NCI-H774 (cell line): ENCODE data around the gene CTNND2.

ENCODE experiments used
- DNase-seq: peaks from one replicate; lab custom pipeline; 2025; lab: John Stamatoyannopoulos, UW

The CTNND2 gene

DNA sequence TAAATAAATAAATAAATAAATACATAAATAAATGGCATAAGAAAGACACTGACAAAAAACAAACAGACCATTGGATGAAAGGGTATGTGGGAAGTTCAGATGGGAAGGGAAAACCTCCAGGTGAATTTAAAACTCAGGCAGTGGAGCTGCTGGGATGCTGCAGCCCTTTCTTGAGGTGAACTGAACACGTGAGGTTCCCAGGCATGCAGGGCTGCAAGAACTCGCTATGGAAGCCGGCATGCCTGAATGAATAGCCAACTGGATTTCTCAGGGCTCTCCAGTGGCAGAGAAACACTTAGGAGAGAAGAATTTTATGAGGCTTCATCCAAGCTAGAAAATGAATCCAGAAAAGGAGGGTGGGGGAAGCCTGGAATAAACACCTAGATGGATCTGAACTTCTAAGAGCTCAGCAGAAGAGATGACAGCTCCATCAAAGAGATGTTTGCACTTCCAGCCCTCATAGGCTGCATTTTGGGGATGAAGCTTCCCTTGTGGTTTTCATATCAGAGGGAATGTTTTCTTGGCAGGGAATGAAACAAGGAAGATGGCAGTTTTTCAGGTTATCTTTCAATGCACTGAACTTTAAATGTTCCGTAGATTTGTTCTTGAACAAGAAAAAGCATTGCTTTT lies 919.0 kb downstream of the CTNND2 start:
- no peak for DNase-seq

DNA sequence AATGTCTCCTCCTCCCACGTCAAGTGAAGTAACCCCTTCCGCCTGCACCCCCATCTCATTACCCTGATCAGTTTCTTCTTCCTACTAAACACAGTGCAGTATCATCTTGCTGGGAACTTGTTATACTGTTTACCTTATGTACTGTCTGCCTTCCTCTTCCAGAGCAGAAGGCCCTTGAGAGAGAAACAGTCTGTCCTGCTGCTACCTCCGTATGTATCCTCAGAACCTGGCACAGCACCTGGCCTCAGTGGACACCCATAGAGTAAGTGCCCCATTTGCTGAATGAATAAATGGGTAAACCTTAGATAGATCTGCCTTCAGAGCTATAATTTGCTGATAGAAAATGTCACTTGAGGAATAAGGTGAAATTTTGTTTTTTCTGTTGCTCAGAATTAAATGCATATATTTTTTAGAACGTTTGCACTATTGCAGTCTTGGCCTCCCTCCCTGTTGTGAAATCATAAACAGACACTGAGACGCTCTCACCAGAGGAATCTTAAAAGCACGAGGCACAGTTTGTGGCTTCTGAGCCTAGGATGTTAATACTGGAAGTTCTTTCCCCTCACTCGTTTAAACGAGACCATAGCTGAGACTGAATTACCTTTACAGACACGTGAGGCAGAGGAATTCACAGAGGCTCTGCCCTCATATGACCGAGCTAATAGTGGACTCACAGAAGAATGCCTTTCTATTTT lies 920.1 kb downstream of the CTNND2 start:
- DNase-seq: no peak

DNA sequence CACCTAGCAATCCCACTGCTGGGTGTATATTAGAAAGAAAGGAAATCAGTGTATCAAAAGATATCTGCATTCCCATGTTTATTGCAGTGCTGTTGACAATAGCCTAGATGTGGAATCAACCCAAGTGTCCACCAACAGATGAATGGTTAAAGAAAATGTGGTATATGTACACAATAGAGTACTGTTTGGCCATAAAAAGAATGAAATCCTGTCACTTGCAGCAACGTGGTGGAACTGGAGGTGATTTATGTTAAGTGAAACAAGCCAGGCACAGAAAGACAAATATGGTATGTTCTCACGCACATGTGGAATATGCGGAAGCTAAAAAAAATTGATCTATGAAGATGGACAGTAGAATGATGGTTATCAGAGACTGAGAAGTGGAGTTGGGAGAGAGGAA lies 921.6 kb downstream of the CTNND2 start:
- DNase-seq: no peak

DNA sequence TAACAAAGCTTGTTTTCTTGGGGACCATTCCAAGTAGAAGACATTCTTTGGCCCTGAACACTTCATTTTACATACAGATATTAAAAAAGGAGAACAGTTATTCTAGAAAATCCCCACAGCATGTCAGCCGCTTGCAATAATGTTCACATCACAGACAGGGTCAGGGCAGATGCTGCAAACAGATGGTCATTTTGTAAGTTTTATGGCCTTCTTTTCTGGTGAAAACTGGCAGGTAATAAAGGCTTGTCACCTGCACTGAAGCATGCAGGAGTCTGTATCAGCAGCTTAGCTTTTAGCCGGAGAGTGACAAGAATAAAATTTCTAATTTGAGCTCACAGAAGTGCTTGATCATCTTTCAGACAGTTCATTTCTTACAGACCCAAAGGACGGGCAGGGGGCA lies 922.3 kb downstream of the CTNND2 start:
- DNase-seq: no peak

DNA sequence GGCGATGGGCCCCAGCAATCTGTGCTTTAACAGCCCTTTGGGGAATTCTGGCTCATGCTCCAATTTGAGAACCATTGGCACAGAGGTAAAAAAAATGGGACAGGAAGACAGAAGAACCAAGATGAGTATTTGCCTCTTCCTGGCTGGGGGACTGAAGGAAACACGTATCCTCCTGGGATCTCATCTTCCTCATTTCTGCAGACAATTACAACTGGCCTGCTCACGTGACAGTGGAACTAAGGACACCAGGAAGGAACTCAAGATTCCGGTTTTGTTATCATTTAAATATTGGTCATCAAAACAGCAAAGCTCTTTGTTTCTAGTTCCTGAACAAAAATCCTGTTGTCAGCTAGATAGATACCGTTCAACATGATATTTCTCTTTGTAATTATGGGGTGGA lies 927.2 kb downstream of the CTNND2 start:
- no peak for DNase-seq

DNA sequence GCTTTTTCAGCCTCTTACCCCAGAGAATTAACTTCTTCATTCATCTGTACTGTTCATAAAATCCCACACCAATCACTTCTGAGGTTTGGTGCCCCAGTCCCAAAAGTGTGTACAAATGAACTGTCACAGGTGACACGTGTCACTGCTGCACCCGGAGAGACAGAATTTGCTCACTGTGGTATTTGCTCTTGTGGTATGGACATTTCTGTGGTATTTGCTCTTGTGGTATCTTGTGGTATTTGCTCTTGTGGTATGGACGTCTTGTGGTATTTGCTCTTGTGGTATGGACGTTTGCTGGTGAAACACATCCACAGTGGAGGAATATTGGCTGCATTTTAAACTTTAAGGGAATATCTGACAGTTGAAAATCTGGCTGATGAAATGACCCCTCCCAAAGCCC lies 928.3 kb downstream of the CTNND2 start:
- no peak for DNase-seq

DNA sequence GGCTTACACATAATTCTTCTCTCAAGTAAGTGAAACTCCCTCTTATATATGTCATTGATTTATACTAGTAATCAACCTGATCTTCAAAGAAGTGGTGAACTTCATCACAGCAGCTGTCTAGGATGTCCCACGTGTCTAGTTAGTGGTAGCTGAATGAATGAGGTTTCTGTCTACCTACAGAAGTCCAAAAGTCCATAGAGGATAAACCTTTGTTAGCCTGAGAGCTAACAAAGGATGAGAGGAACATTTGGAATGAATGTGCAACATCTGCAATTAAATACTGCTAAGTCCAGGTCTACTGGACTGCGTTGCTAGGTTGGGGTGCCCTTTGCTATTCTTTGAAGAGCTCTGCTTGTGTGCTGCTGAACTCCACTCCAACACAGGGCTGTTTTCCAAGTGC lies 929.4 kb downstream of the CTNND2 start:
- DNase-seq: no peak

DNA sequence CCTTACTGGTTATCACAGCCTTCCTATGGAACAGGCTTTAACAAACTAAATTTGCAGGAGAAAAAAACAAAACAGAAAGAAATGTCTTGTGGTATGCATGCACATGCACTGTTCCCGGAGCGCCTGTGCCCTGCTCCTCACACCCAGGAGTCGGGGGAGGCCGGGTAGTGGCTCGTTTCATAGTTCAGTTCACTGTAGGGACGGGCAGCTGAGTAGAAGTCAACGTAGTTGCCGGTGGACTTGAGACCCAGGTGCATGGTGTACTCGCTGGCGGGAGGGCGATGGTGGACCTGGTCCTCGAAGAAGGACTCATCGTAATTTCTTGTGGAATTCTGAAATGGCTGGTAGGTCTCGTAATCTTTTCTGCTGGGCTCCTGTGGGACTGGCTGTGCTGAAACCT lies 930.9 kb downstream of the CTNND2 start:
- no peak for DNase-seq

DNA sequence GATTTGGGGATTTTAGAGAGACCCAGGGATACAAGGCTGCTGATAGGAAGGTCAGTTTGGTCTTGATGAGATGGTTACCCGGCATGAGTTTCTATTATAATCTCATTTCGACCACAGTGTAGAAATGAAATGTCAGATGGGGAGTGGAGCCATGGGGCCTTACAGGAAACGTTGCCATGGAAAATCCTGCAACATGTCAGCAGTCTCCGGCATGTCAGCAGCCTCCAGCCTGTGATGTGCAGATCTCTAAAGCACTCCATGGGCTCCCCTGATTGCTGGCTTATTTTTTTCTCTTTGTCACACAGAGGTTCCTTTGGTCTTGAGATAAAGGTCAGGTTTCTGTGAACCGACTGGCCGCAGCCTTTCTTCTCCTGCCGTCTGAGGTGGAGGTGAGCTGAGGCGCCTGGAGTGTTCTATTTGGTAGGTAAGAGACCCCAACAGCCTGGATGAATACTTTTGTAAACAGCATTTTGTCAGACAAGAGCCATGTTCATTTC lies 934.5 kb downstream of the CTNND2 start:
- DNase-seq: no peak

DNA sequence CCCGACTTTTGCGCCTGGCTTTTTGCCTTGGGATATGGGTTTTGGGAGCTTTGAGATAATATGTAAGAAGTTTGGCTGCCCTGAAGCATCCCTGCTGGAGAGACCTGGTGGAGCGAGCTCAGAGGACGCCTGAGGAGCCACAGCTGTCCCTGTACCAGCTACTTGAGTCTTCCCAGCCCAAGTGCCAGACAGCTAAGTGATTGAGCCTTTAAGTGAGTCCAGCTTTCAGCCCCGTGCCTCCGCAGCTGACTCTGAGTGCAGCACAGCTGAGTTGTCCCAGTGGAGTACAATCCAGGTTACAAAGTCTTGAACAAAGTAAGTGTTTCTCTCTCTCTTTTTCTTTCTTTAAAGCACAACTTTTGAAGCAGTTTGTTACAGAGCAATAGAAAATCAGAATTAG lies 939.4 kb downstream of the CTNND2 start:
- no peak for DNase-seq

DNA sequence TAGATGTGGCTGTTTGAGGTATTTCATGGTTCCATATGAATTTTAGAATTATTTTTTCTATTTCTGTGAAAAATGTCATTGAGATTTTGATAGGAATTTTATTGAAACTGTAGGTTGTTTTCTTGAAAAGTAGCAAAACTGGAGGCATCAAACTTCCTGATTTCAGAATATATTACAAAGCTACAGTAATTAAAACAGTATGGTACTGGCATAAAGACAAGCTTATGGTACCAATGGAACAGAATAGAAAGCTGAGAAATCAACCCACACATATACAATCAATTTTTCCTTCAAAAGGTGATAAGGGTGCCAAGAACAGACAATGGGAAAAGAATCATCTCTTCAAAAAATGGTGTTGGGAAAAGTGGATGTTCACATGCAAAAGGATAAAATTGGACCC lies 945.5 kb downstream of the CTNND2 start:
- DNase-seq: no peak

DNA sequence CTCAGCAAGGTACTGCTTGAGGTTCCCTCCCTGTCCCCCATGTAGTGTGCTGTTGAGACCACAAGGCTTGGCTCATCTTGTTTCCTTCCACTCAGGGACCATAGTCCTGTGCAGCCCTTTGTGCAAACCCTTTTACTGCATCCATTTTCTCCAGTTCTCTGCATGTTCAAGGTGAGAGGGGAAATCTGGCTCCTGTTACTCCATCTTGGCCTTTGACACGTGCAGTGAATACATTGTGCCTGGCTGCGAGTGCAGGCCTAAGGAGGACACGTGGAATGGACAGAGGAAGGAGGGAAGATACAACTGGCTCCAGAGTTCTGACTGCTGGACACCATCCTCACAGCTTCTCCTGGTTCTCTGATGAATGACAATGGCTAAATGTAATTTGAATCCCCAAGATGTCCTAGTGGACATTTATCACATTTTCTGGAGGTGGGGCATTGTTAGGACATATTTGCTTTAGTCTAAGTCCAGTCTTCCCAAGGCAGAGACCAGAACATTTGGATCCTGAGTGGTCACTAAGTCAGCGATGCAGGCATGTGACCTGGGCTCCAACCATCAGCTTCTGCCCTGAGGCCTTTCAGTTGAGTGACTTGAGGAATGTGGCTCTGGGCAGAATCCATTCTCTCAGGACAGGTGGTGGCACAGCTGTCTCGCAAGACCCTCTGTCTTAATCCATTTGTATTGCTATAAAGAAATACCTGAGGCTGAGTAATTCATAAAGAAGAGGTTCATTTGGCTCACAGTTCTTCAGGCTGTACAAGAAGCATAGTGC lies 954.2 kb downstream of the CTNND2 start:
- no peak for DNase-seq

DNA sequence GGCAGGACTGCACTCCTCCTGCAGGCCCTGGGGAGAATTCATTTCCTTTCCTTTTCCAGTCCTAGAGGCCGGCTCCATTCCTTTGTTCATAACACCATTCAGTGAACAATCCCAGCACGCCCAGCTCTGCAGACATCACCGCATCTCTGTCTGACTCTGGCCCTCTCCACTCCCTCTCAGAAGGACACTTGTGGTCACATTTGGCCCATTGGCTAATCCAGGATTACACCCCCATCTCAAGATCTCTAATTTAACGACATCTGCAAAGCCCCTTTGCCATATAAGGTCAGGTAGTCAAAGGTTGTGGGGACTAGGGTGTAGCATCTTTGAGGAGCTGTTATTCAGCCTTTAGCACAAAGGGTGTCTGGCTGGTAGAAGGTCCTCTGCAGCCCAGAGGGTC lies 958.2 kb downstream of the CTNND2 start:
- DNase-seq: no peak

DNA sequence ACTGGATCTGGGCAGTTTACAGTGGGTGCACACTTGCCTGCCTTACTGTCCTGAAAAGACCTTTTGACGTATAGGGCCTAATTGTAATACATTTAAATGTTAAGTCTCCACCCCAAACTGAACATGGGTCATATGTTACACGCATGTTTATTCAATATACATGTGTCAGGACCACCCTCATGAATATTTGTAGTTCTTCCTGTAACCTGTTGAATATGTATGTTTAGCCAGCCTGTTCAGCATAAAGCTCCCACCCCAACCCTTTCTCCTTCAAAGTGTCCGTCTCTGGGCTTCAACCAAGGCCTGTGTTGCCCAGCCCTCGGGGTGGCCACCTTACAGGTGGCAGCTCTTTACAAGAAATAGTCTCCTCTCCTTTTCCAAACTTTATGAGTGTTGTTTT lies 962.3 kb downstream of the CTNND2 start:
- no peak for DNase-seq

DNA sequence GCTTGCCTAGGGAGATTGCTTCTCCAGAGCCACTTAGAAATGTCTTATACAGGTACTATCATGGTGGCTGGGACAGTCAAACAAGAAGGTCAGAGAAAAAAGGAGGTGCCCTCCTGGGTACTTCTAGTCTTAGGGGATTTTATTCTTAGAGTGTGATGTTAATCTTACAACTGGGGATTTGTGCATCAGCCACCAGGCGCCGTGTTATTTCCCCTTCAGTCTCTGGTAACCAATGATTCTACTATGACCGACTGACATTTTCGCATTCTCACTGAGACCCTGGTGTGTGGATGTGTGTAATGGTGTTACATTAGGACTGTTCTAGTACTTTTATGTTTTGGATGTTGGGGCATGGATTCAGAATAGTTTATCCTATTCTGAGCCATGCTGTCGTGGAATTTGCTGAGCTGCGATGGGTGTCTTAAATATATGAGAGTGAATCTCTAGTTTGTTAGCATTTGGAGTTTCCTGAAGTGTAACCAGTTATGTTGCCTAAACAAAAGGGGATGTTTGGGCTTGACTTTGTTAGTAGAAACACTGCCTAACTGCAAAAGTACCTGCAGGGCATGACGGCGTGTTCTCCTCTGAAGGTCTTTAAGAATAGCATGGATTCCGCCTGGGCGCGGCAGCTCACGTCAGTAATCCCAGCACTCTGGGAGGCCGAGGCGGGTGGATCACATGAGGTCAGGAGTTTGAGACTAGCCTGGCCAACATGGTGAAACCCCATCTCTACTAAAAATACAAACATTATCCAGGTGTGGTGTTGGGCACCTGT lies 968.0 kb downstream of the CTNND2 start:
- no peak for DNase-seq

DNA sequence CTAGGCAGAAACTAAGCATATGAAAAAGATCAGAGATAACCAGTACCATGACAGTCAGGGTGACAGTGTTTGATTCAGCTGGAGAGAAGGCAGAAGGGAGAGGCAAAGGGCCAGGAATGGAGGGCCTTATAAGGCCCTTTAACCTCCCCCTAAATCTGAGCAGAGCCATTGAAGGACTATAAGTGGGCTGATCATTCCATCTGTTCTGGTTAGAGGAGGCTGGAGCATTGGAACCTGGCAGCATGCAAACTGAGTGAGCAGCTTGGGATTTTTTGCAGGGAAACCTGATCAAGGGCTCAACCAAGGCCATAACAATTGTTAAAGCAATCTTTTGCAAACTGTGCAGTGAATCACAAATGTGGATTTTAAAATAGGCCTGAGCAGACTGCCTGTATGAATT lies 968.7 kb downstream of the CTNND2 start:
- no peak for DNase-seq

DNA sequence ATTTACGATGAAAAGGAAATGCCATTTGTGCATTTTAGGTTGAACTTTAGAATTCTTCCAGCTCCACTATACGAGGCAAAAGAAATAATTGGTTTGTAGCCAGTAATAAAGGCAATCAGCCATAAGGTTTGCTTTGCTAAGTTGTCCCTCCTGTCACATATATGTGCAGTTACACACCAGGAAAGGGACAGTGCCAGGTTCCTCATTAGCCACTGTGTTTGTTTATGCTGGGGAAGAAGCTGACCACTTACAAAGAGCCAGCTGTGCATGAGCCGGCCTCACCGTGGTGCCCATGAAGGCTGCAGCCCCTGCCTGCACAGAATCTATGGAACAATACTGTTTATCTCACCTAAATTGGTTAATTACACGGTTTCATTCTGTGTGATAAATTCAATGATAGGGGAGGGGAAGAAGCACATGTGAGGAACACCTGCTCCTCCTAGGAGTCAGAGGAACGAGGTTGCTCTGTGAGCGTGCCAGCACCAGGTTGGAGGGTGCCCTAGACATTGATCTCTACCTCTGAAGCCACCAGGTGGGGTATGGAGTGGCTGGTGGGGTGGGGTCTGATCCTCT lies 969.4 kb downstream of the CTNND2 start:
- DNase-seq: no peak

DNA sequence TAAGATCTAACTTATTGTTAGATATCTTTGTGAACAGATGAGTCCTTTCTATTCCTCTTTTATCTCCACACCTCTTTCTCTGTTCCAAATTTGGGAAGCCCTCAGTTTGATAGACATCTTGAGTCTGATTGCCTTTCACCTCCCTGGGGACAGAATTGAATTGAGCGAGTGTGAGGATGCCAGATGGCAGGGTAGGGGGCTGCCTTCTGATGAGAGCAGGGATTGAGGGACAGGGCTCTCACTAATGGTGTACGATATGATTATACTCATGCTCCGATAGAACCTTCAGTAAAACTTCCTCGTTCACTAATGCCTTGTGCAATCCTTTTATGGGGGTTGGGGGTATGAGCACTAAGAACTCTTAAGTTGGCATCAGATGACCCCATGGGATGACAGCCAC lies 971.1 kb downstream of the CTNND2 start:
- no peak for DNase-seq

DNA sequence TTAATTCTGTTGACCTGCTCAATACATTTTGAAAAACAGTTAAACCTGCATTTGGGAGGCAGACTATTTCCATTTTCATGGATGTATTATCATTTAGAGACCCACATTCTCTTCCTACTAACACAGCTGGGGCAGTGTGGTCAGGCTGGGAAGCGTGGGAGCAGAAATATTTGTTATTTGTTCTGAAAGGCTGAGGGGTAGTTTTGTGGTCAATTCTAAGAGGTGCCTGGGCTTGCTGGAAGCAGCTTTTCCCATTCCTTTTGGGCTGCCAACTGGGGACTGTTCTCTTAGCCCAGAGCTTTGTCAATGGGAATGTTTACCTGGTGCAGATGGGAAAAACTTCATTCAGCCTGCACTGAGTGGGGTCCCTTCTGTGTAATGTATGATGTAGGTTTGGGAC lies 971.8 kb downstream of the CTNND2 start:
- DNase-seq: no peak

DNA sequence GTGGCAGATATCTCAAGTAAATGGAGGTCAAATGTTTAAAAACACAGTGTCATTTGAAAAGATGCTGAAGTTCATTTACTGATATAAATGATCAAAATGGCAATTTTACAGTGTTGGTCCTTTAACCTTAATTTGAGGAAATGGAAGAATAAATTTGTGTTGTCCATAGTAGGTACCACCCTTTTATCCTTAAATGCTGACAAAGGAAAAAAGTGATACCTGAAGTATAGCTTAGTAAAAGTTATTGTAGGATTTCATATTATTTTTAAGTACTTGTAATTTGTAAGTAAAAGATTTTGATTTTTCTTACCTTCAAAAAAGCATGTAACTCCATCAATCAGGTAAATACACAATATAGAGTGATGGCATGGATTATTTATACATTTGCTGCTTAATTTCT lies 976.6 kb downstream of the CTNND2 start:
- DNase-seq: no peak

DNA sequence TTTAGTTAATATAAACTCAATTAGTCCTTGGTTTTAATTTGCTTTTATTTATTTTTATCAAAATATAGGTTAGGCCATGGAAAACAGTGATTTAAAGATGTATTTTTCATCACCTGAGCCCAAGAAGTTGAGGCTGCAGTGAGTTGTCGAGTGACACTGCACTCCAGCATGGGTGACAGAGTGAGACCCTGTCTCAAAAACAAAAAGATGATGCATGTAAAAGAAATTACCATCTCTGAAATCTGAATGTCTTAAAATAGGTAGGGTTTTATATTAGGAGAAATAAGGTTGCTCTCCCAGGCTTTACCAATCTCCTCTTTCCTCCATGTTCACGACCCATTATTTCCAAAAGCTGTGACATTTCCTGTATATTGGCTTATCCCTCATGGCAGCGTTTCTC lies 980.9 kb downstream of the CTNND2 start:
- no peak for DNase-seq
